GM12878 (cell line): ENCODE data around the gene AGAP3. TPM values are rescaled to one million over a fixed set of nuclear protein-coding genes. Genes with fewer than 3 reads are reported as not detected.

Experiments
- BACH1 ChIP-seq: fragments of 450-650 bp; IDR thresholded peaks from 2 replicates; pipeline ENCODE4 v1.6.1; 2017; ENCODE audit warnings: mild to moderate bottlenecking, borderline replicate concordance
- BCL3 ChIP-seq: IDR thresholded peaks from 2 replicates; pipeline ENCODE4 v1.6.1; 2011; ENCODE audit warnings: borderline replicate concordance, low read depth, mild to moderate bottlenecking, moderate library complexity, low read length; ENCODE audit not compliant: insufficient read depth, poor library complexity, severe bottlenecking
- CEBPB ChIP-seq, 2 experiments: fragments of 150-350 bp in 1 of 2; IDR thresholded peaks; 2 replicates each; pipeline ENCODE4 v1.6.1; 2012 to 2014; ENCODE audit warnings: low read depth in 2 of 2, low read length in 2 of 2, borderline replicate concordance in 1 of 2, inconsistent platforms in 1 of 2
- CREB1 ChIP-seq: IDR thresholded peaks from 2 replicates; pipeline ENCODE4 v1.6.1; 2012; ENCODE audit warnings: low read depth, mild to moderate bottlenecking, inconsistent platforms
- DPF2 ChIP-seq: fragments of 450-650 bp; IDR thresholded peaks from 2 replicates; pipeline ENCODE4 v1.6.1; 2017; ENCODE audit warnings: mild to moderate bottlenecking
- EED ChIP-seq: sonication (generic); IDR thresholded peaks from 2 replicates; pipeline ENCODE4 v1.6.1; 2016; ENCODE audit warnings: antibody characterized with exemption, low read depth
- EP300 ChIP-seq, 2 experiments: fragments of 150-350 bp in 1 of 2; IDR thresholded peaks; 2 replicates each; pipeline ENCODE4 v1.6.1; 2011 to 2012; ENCODE audit warnings: low read depth in 2 of 2, low read length in 2 of 2, borderline replicate concordance in 1 of 2, improper control_type of control experiment in 1 of 2, inconsistent platforms in 1 of 2; ENCODE audit not compliant: control insufficient read depth in 1 of 2
- GABPA ChIP-seq: IDR thresholded peaks from 2 replicates; pipeline ENCODE4 v1.6.1; 2014; ENCODE audit warnings: antibody characterized with exemption, low read depth, mild to moderate bottlenecking, inconsistent platforms
- IKZF1 ChIP-seq: fragments of 450-650 bp; conservative IDR thresholded peaks from 2 replicates; pipeline ENCODE4 v1.6.1; 2017; ENCODE audit warnings: antibody characterized with exemption, mild to moderate bottlenecking
- IKZF2 ChIP-seq, 2 experiments: fragments of 450-650 bp; IDR thresholded peaks; 2 replicates each; pipeline ENCODE4 v1.6.1; 2017; ENCODE audit warnings: mild to moderate bottlenecking in 2 of 2, moderate library complexity in 2 of 2
- IRF4 ChIP-seq: IDR thresholded peaks from 2 replicates; pipeline ENCODE4 v1.6.1; 2011; ENCODE audit warnings: low read depth, low read length
- MLLT1 ChIP-seq: fragments of 450-650 bp; IDR thresholded peaks from 2 replicates; pipeline ENCODE4 v1.6.1; 2016; ENCODE audit warnings: mild to moderate bottlenecking
- MTA2 ChIP-seq: fragments of 450-650 bp; IDR thresholded peaks from 2 replicates; pipeline ENCODE4 v1.6.1; 2016; ENCODE audit warnings: low read depth, mild to moderate bottlenecking, moderate library complexity
- MXI1 ChIP-seq: fragments of 150-350 bp; IDR thresholded peaks from 2 replicates; pipeline ENCODE4 v1.6.1; 2011; ENCODE audit warnings: low read depth, mild to moderate bottlenecking, inconsistent platforms, low read length, improper control_type of control experiment
- MYC ChIP-seq: IDR thresholded peaks from 2 replicates; pipeline ENCODE4 v1.6.1; 2011; ENCODE audit warnings: mild to moderate bottlenecking, low read length, moderate library complexity, inconsistent platforms; ENCODE audit not compliant: insufficient read depth, insufficient replicate concordance, insufficient read length, severe bottlenecking
- NBN ChIP-seq: fragments of 450-650 bp; IDR thresholded peaks from 2 replicates; pipeline ENCODE4 v1.6.1; 2016
- NFXL1 ChIP-seq: fragments of 450-650 bp; IDR thresholded peaks from 2 replicates; pipeline ENCODE4 v1.6.1; 2017; ENCODE audit warnings: antibody characterized with exemption, mild to moderate bottlenecking, borderline replicate concordance
- PAX8 ChIP-seq: fragments of 450-650 bp; IDR thresholded peaks from 2 replicates; pipeline ENCODE4 v1.6.1; 2017; ENCODE audit warnings: mild to moderate bottlenecking, moderate library complexity
- POLR2A ChIP-seq: IDR thresholded peaks from 2 replicates; pipeline ENCODE4 v1.6.1; 2011; ENCODE audit warnings: low read depth, mild to moderate bottlenecking, low read length
- SMAD1 ChIP-seq: fragments of 450-650 bp; IDR thresholded peaks from 2 replicates; pipeline ENCODE4 v1.6.1; 2018; ENCODE audit warnings: mild to moderate bottlenecking, low read depth; ENCODE audit not compliant: partially characterized antibody
- WRNIP1 ChIP-seq: IDR thresholded peaks from 2 replicates; pipeline ENCODE4 v1.6.1; 2011; ENCODE audit warnings: low read depth, low read length, improper control_type of control experiment, borderline replicate concordance
- YY1 ChIP-seq: IDR thresholded peaks from 2 replicates; pipeline ENCODE4 v1.6.1; 2011; ENCODE audit warnings: low read depth, mild to moderate bottlenecking, low read length
- ZBTB40 ChIP-seq: fragments of 450-650 bp; IDR thresholded peaks from 2 replicates; pipeline ENCODE4 v1.6.1; 2016; ENCODE audit warnings: mild to moderate bottlenecking, moderate library complexity, borderline replicate concordance
- polyA plus RNA-seq, 11 experiments: library from polyadenylated mRNA; depleted of rRNA in 4 of 11; unstranded in 6 of 11; stranded (reverse) in 5 of 11; fragments of >200 nt; fragmentation: Nextera tagmentation in 4 of 11; fragmentation: Illumina TruSeq in 1 of 11; extraction: Ambion mirVana in 4 of 11; extraction: Trizol in 1 of 11; gene quantifications; 1 replicate in 1 of 11; 2 replicates in 10 of 11; pipeline versions ENCODE4 v1.2.1 to v1.2.3, GENCODE V29; 2011 to 2016; ENCODE audit warnings: inconsistent platforms in 2 of 11, missing spikeins in 2 of 11, low read depth in 1 of 11
- total RNA-seq, 4 experiments: library from RNA; depleted of rRNA in 3 of 4; stranded (reverse); fragments of >200 nt in 3 of 4; fragmentation: Illumina TruSeq in 1 of 4; extraction: Trizol in 1 of 4; gene quantifications; 2 replicates each; pipeline versions ENCODE4 v1.2.1 to v1.2.3, GENCODE V29; 2013 to 2021

The AGAP3 gene
- total and polyA plus RNA-seq, 10 of the 15 experiments (the other 5 are each of a cell fraction or from before 2014, with no cell fraction given), result 1.8 to 68.1 (median 15.7) TPM

- TF ChIP-seq ZBTB40, result no peak
- TF ChIP-seq EED, result peak; percentile 71
- TF ChIP-seq POLR2A, result no peak; the same call in 1 of the 2 replicates
- TF ChIP-seq WRNIP1, result no peak
- TF ChIP-seq IKZF2 (IDR thresholded peaks at IDR 0.05), result peak; percentile 50 to 56; a peak in 2 of 4 replicates
- peak; percentile 52; the same call in 1 of the 2 replicates for TF ChIP-seq NBN
- TF ChIP-seq MLLT1, result 0 out of 2 replicates have a peak, but pooled peaks have one; percentile 40
- TF ChIP-seq IRF4, result no peak
- TF ChIP-seq PAX8, result no peak
- no peak for TF ChIP-seq EP300 (IDR thresholded peaks at IDR 0.05; ENCODE audit: borderline replicate concordance in 1 of 2, control insufficient read depth in 1 of 2, low read depth in 2 of 2, low read length in 2 of 2)
- no peak for TF ChIP-seq BACH1
- TF ChIP-seq YY1, result 0 out of 2 replicates have a peak, but pooled peaks have one; percentile 22
- 0 out of 2 replicates have a peak, but pooled peaks have one; percentile 4 for TF ChIP-seq MTA2
- no peak for TF ChIP-seq CEBPB (IDR thresholded peaks at IDR 0.05; ENCODE audit: borderline replicate concordance in 1 of 2, low read depth in 2 of 2, low read length in 2 of 2)
- no peak for TF ChIP-seq CREB1
- no peak for TF ChIP-seq SMAD1
- no peak for TF ChIP-seq BCL3
- TF ChIP-seq NFXL1, result no peak
- peak; percentile 71 for TF ChIP-seq IKZF1
- no peak for TF ChIP-seq GABPA
- TF ChIP-seq MXI1, result no peak
- TF ChIP-seq MYC, result no peak
- peak; percentile 24; the same call in 1 of the 2 replicates for TF ChIP-seq DPF2
These were observed 2.8 kb downstream of the AGAP3 start (continued) for GRCh38 chr7:151088856-151089699.
